ENCODE results near the gene EML4. TPM values are rescaled to one million over a fixed set of nuclear protein-coding genes. Genes with fewer than 3 reads are reported as not detected.

The EML4 gene
- total RNA-seq, 3 donors from 2014 or later: 47.9 to 88.3 (median 66.3) TPM

- ATAC-seq (no peak), DNase-seq (no peak)
- H3K9me3 ChIP-seq: no peaks in the 10 kb centered on the region
- peaks cover 10% of the 10 kb centered on the region for H3K4me1 ChIP-seq (ENCODE audit: low read depth)
- intact Hi-C loops (cut with DNase I, micrococcal nuclease): no loop called here
- H3K36me3 ChIP-seq (ENCODE audit: low read depth): no peaks in the 10 kb centered on the region
- TF ChIP-seq, protein P1, sequence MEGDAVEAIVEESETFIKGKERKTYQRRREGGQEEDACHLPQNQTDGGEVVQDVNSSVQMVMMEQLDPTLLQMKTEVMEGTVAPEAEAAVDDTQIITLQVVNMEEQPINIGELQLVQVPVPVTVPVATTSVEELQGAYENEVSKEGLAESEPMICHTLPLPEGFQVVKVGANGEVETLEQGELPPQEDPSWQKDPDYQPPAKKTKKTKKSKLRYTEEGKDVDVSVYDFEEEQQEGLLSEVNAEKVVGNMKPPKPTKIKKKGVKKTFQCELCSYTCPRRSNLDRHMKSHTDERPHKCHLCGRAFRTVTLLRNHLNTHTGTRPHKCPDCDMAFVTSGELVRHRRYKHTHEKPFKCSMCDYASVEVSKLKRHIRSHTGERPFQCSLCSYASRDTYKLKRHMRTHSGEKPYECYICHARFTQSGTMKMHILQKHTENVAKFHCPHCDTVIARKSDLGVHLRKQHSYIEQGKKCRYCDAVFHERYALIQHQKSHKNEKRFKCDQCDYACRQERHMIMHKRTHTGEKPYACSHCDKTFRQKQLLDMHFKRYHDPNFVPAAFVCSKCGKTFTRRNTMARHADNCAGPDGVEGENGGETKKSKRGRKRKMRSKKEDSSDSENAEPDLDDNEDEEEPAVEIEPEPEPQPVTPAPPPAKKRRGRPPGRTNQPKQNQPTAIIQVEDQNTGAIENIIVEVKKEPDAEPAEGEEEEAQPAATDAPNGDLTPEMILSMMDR (IDR thresholded peaks at IDR 0.05): no peak
- H3K4me3 ChIP-seq: no peak overlapping the region
Observed at GRCh38 chr2:42183775-42184174, 14.6 kb downstream of the EML4 start.

DNA sequence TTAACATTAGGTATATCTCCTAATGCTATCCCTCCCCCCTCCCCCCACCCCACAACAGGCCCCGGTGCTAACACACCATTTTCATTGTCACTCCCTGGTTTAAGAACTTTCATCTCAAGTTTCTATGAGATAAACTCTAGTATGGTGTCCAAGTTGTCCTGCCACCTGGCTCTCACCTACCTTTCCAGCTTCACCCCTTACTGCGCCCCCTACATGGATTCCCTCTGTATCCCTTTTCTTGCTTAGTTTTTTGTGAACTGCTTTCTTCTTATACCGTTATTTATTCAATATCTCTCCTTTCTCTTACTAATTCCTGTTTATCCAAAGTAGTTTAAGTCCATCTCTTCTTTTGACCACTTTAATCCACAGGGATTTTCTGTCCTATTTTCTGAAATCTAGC is 15.2 kb downstream of the EML4 start:
- ATAC-seq: no peak
- TF ChIP-seq, protein P1 (IDR thresholded peaks at IDR 0.05): no peak
- DNase-seq: no peak
- no peak overlapping the region for H3K4me3 ChIP-seq
- H3K4me1 ChIP-seq (ENCODE audit: low read depth): peaks cover 10% of the 10 kb centered on the region
- H3K36me3 ChIP-seq (ENCODE audit: low read depth): no peaks in the 10 kb centered on the region
- H3K9me3 ChIP-seq: no peaks in the 10 kb centered on the region
- intact Hi-C loops (cut with DNase I, micrococcal nuclease): no loop called here

DNA sequence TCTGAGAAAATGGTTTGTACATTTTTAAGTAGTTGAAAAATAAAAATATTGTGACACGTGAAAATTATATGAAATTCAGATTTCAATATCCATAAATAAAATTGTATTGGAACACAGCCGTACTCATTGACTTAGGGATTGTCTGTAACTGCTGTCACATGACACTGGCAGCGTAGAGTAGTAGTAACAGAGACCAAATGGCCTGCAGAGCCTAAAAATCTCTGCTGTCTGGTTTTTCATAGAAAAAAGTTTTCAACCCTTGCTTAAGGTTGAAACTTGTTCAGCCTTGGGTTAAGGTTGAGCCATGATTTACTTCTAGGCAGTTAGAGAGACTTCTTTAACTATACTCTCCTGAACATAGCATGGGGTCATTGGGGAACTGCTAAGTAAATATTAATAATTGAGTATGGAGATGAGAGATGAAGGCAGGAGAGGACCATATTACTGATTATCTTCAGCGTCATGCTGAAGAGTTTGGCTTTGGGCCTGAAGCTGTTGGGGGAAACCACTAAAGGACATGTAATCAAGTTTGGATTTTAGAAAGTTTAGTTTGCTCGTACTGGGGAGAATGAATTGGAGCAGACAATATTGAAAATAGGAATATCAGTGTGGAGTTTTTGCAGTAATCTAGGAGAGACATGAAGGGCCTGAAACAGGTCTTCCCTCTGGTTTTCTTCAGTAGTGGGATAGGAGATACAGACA is 16.2 kb downstream of the EML4 start:
- Histone ChIP-seq H3K4me1 (ENCODE audit: low read depth) (peaks cover 16% of the 10 kb centered on the region), H3K9me3 (no peaks in the 10 kb centered on the region), H3K4me3 (no peak overlapping the region), H3K36me3 (ENCODE audit: low read depth) (no peaks in the 10 kb centered on the region)
- intact Hi-C loops (cut with DNase I, micrococcal nuclease): no loop called here
- TF ChIP-seq, protein P1 (IDR thresholded peaks at IDR 0.05): no peak
- DNase-seq: no peak
- ATAC-seq: no peak

DNA sequence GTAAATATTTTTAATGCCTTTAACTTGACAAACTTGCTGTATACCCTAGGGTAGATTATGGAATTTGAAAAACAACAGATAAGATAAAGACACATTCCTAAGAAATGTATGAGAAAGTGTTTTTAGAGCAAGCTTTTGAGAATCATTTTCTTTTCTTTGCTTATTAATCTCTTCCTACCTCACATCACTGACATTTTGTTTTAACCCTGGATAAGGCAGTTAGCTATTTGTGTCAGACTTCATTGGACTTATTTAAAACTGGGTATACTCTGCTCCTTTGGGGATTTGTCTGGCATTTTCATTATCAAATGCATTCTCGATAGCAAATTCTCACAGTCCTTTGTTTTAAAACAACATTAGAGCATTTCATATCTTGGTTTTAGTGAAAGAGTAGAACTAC is 17.2 kb downstream of the EML4 start:
- ATAC-seq (no peak), DNase-seq (no peak)
- TF ChIP-seq, protein P1 (IDR thresholded peaks at IDR 0.05): no peak
- intact Hi-C loops (cut with DNase I, micrococcal nuclease): no loop called here
- H3K36me3 ChIP-seq (ENCODE audit: low read depth): no peaks in the 10 kb centered on the region
- peaks cover 24% of the 10 kb centered on the region for H3K4me1 ChIP-seq (ENCODE audit: low read depth)
- H3K9me3 ChIP-seq: no peaks in the 10 kb centered on the region
- H3K4me3 ChIP-seq: no peak overlapping the region

GRCh38 chr2:42186945-42187632 is 17.9 kb downstream of the EML4 start:
- TF ChIP-seq, protein P1 (IDR thresholded peaks at IDR 0.05): no peak
- DNase-seq (no peak), ATAC-seq (no peak)
- peaks cover 24% of the 10 kb centered on the region for H3K4me1 ChIP-seq (ENCODE audit: low read depth)
- H3K4me3 ChIP-seq: no peak overlapping the region
- no peaks in the 10 kb centered on the region for H3K36me3 ChIP-seq (ENCODE audit: low read depth)
- intact Hi-C loops (cut with DNase I, micrococcal nuclease): no loop called here
- H3K9me3 ChIP-seq: no peaks in the 10 kb centered on the region
